NCI-H510A treated with DMSO at 0.1 percent for 48 hours (cell line): ENCODE results near the gene FASLG.
"Not testable (repeated sequence)": the region's sequence is repeated elsewhere in the genome, so short reads cannot be mapped to it uniquely, and the experiment has no call there.

Experiments used
- DNase-seq: peaks from one replicate; lab custom pipeline; 2025; lab: John Stamatoyannopoulos, UW

Gene FASLG

DNA sequence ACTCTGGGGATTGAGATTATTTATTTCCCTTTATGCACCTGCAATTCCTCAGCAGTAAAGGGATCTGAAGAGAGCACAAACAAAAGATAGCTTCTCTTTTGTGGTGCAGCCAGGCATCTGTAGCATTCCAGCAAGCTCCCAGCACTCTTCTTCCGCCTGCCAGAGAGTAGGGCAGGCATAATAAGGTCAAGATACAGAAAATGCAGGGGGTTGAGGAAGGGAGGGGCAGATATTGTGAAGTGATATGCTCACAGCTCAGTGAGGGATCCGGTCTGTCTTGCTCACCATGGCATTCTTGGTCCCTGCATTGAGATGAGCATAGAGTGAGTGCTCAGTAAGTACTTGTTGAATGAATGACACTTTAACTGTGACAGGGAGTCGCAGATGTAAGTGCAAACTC, 23.9 kb downstream of the FASLG start:
- DNase-seq: peak; percentile 18

DNA sequence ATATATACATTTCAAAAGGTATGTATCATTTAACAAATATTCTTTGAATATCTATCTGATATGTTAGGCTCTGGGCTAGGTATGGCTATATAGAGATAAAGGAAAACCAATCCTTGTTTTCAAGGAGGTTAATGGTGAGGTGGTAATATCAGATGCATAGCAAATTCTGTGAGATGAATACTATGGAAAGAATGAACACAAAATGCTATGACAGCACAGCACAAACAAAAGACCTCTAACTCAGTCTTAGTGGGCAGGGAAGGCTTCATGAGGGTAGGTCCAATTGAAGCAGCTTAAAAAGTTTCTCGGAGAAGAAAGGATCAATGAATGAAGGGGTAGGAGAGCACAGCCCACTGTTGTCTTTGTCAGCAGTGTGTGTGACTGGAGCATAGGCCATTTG, 27.2 kb downstream of the FASLG start:
- no peak for DNase-seq

DNA sequence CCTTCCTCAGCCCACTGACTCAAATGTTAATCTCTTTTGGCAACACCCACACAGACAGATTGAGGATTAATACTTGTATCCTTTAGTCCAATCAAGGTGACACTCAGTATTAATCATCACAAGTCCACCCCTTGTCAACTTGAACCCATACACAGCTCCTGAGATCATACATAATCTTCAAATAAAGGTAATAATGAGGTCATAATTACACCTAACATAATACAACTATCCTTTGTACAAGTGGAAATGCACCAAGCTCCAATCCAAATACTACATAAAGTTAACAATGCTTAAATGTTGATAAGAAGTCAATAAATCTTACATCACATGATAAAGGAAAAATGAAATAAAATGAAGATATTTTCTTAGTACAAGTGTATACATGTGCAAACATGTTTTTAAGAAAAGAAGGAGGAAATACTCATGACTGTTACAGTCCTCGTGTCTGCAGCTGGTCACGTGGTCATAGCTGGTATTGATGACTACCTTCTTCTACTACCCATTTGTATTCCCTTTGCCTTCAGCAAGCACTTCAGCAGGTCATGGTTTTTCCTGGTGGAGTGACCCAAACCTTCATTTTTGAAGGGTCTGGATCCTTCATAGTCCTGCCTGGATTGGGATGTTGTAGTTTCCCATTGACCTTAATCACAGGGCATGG, 29.7 kb downstream of the FASLG start:
- DNase-seq: not testable (repeated sequence)

- not testable (repeated sequence) for DNase-seq
These were observed 32.0 kb downstream of the FASLG start for GRCh38 chr1:172690925-172691324.

GRCh38 chr1:172697534-172698002, 38.7 kb downstream of the FASLG start:
- no peak for DNase-seq

GRCh38 chr1:172698224-172698623, 39.3 kb downstream of the FASLG start:
- no peak for DNase-seq

- no peak for DNase-seq
These were observed 40.2 kb downstream of the FASLG start for GRCh38 chr1:172699111-172699510.

- DNase-seq: no peak
These were observed 40.9 kb downstream of the FASLG start for GRCh38 chr1:172699695-172700227.

DNA sequence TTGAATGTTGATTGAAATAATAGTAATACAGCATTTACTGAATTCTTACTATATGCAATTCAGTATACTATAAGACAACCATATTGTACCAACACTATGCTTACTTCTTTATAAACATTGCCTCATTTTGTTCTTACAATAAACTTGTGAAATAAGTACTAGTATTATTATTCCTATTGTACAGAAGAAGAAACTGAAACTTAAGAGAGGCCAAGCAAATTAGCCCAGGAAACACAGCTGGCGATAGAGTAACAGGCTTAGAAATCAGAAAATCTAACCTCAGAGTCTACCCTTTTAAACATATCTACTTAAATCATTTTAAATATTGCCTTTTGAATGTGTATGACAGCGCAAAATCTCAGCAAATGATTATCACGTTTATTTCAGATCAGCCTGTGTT, 41.7 kb downstream of the FASLG start:
- DNase-seq: no peak

DNA sequence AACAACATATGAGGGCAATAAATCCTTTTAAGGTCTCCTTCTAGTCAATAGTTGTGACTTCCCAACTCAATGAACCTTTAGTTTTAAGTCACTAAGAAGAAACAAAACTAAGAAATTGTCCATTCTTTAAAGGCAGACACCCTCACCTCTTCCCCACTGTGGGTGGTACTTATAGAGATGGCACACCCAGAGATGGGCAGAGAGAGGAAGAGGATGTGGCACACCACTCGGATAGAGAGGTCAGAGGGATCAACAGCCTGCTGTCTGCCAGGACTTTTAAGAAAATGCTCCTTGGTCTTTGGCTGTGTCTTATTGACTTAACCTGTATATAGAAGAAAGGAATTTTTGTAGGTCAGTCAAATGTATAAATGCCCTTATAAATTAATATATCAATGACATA, 45.1 kb downstream of the FASLG start:
- no peak for DNase-seq

DNA sequence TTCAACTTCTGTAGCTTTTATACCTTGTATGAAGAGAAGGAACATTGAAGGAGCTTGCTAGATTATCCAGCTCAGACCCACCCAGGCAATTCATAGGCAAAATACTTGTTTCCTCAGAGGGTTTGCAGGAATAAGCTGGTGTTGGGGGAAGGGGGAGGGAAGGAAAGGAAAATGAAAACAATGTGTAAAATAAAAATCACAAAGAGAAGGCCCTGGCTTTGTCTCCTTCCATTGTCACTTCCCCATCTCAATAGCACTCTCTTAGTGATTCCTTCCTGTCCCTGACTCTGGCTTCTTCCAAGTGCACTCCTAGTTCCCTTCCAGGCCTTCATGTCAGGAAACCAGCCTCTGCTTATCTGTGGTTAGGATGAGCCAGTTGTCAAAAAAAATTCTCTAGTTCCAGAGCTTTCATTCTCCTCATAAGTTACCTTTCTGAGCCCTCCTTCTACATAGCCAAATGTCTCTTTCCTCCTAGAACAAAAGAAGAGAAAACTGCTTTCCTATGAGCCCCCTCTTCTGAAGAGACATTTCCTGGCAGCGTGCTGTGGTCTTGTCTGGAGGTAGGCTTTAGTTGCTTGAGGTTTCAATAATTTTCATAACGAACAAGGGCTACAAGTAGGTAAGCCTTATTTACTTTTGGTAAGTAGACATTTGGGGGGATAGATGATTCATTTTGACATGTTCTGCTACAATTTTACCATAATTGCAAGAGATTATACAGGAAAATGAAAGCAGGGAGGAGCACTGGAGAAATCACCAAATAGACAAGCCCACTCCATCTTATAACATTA, 45.7 kb downstream of the FASLG start:
- no peak for DNase-seq

GRCh38 chr1:172708452-172708851, 49.5 kb downstream of the FASLG start:
- DNase-seq: peak; percentile 30

- no peak for DNase-seq
These were observed 52.7 kb downstream of the FASLG start for GRCh38 chr1:172711558-172711957.

DNA sequence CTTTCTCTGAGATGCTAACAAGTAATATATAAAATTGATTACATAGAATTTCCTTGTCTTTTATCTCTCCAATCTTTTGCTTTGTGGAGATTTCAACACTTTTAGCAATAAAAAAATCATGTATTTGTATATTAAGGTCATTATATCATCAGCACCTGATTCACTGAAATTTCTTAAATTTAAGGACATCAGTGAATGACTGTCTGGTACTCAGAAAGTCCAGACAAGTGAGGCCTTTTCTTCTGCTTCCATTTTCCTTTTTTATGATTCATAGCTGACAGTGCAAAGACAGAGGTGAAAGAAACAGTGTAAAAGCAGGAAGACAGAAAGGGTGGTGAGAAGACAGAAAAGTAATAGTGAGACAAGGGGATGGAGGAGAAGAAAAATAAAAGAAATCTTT, 54.6 kb downstream of the FASLG start:
- DNase-seq: no peak
